GM11168 (cell line): ENCODE results near the gene TGDS.

Source experiments
- in situ Hi-C: fragments of 300-500 bp; cut with MboI; formaldehyde crosslinking; loops from one replicate; pipeline ENCODE4 v1.12.0; 2022; ENCODE audit warnings: low sequenced_read_pairs; ENCODE audit not compliant: unreplicated experiment

TGDS gene

GRCh38 chr13:94601446-94602431 lies 5.8 kb upstream of the TGDS start, which contains the start of gene GPR180:
GPR180 (plus strand) TSS chr13:94601857; CDS start chr13:94601928, 71 bp downstream.
- in situ Hi-C loops = no loop called here

GRCh38 chr13:94599877-94600276 lies 3.9 kb upstream of the TGDS start:
- in situ Hi-C loops = no loop called here

GRCh38 chr13:94598281-94598680 lies 2.3 kb upstream of the TGDS start:
- in situ Hi-C loops = no loop called here

- in situ Hi-C loops = no loop called here
Observed at GRCh38 chr13:94596575-94596971, 621 bp upstream of the TGDS start.

GRCh38 chr13:94595001-94595949 lies 677 bp downstream of the TGDS start:
- in situ Hi-C loops = no loop called here

GRCh38 chr13:94590744-94591143 lies 5.2 kb downstream of the TGDS start:
- in situ Hi-C loops = no loop called here

- in situ Hi-C loops = no loop called here
Observed at GRCh38 chr13:94588541-94588940, 7.4 kb downstream of the TGDS start.

GRCh38 chr13:94586371-94586770 lies 9.6 kb downstream of the TGDS start:
- in situ Hi-C loops = no loop called here

- in situ Hi-C loops = no loop called here
Observed at GRCh38 chr13:94585543-94586101, 10.3 kb downstream of the TGDS start.

GRCh38 chr13:94583926-94584325 lies 12.0 kb downstream of the TGDS start:
- in situ Hi-C loops = no loop called here

GRCh38 chr13:94579063-94579462 lies 16.9 kb downstream of the TGDS start:
- in situ Hi-C loops = no loop called here

- in situ Hi-C loops = no loop called here
Observed at GRCh38 chr13:94569615-94570014, 26.3 kb downstream of the TGDS start.

- in situ Hi-C loops = no loop called here
Observed at GRCh38 chr13:94568443-94568842, 27.5 kb downstream of the TGDS start.

- in situ Hi-C loops = no loop called here
Observed at GRCh38 chr13:94567581-94567980, 28.4 kb downstream of the TGDS start.

GRCh38 chr13:94561126-94561525 lies 34.8 kb downstream of the TGDS start:
- in situ Hi-C loops = no loop called here

GRCh38 chr13:94560116-94560515 lies 35.8 kb downstream of the TGDS start:
- in situ Hi-C loops = no loop called here

GRCh38 chr13:94559222-94559795 lies 36.6 kb downstream of the TGDS start:
- in situ Hi-C loops = no loop called here

GRCh38 chr13:94558716-94559115 lies 37.2 kb downstream of the TGDS start:
- in situ Hi-C loops = no loop called here

GRCh38 chr13:94557684-94558235 lies 38.2 kb downstream of the TGDS start:
- in situ Hi-C loops = no loop called here

- in situ Hi-C loops = no loop called here
Observed at GRCh38 chr13:94556621-94557020, 39.3 kb downstream of the TGDS start.
